K562 (cell line): ENCODE data around the gene MXI1. TPM values are rescaled to one million over a fixed set of nuclear protein-coding genes. Genes with fewer than 3 reads are reported as not detected.

ENCODE experiments used
- ATF6 ChIP-seq: sonication (generic); formaldehyde crosslinking; IDR thresholded peaks from 2 replicates; pipeline ENCODE4 v1.4.0; 2020; ENCODE audit warnings: mild to moderate bottlenecking, missing genetic modification reagents
- BCOR ChIP-seq: fragments of 450-650 bp; IDR thresholded peaks from 2 replicates; pipeline ENCODE4 v1.6.1; 2016
- ESRRB ChIP-seq: fragments of 250-450 bp; sonication (Bioruptor Pico); IDR thresholded peaks from 2 replicates; pipeline ENCODE4 v1.5.0; 2020; ENCODE audit warnings: mild to moderate bottlenecking, moderate library complexity, borderline replicate concordance
- FIP1L1 ChIP-seq: fragments of 200-400 bp; formaldehyde crosslinking; IDR thresholded peaks from 2 replicates; pipeline ENCODE4 v1.6.1; 2018; ENCODE audit warnings: mild to moderate bottlenecking, low read depth, low read length; ENCODE audit not compliant: poor library complexity, severe bottlenecking
- HINFP ChIP-seq: fragments of 450-650 bp; conservative IDR thresholded peaks from 2 replicates; pipeline ENCODE4 v1.6.1; 2016; ENCODE audit warnings: missing genetic modification characterization, low read depth, mild to moderate bottlenecking, control low read depth, missing compliant biosample characterization
- JUN ChIP-seq, 2 experiments: sonication (generic) in 1 of 2; formaldehyde crosslinking in 1 of 2; IDR thresholded peaks; 2 replicates each; pipeline versions ENCODE4 v1.6.1 to v1.8.0; 2012 to 2022; ENCODE audit warnings: borderline replicate concordance in 2 of 2, mild to moderate bottlenecking in 2 of 2, improper control_type of control experiment in 1 of 2, low read depth in 1 of 2, low read length in 1 of 2, missing genetic modification reagents in 1 of 2
- KAT2B ChIP-seq: IDR thresholded peaks from one replicate; pipeline ENCODE4 v1.6.1; 2012; ENCODE audit warnings: low read depth, mild to moderate bottlenecking, control low read depth, inconsistent platforms, low read length, moderate library complexity
- NUFIP1 ChIP-seq: fragments of 450-650 bp; IDR thresholded peaks from 2 replicates; pipeline ENCODE4 v1.6.1; 2018; ENCODE audit not compliant: partially characterized antibody
- SMAD4 ChIP-seq: fragments of 250-450 bp; sonication (Bioruptor Pico); conservative IDR thresholded peaks from 2 replicates; pipeline ENCODE4 v1.8.0; 2021; ENCODE audit warnings: inconsistent platforms, mild to moderate bottlenecking, moderate library complexity
- TCF7 ChIP-seq: sonication (generic); IDR thresholded peaks from 2 replicates; pipeline ENCODE4 v1.6.1; 2016; ENCODE audit warnings: antibody characterized with exemption, borderline replicate concordance
- ZNF586 ChIP-seq: fragments of 450-650 bp; formaldehyde crosslinking; conservative IDR thresholded peaks from 2 replicates; pipeline ENCODE4 v1.4.0; 2020; ENCODE audit warnings: mild to moderate bottlenecking, moderate library complexity
- polyA plus RNA-seq, 8 experiments: library from polyadenylated mRNA; depleted of rRNA in 4 of 8; stranded (reverse) in 5 of 8; unstranded in 3 of 8; fragments of >200 nt; fragmentation: Nextera tagmentation in 2 of 8; fragmentation: Illumina TruSeq in 1 of 8; extraction: Ambion mirVana in 2 of 8; extraction: Trizol in 1 of 8; gene quantifications; 2 replicates each; pipeline versions ENCODE4 v1.2.1 to v1.2.3, GENCODE V29; 2011 to 2014; ENCODE audit warnings: inconsistent platforms in 1 of 8, missing spikeins in 1 of 8
- total RNA-seq, 7 experiments: library from RNA; depleted of rRNA in 6 of 7; stranded (reverse); fragments of >200 nt in 6 of 7; fragmentation: Illumina TruSeq in 2 of 7; extraction: Trizol in 2 of 7; gene quantifications; 2 replicates each; pipeline versions ENCODE4 v1.2.1 to v1.2.3, GENCODE V29; 2011 to 2021; ENCODE audit warnings: low replicate concordance in 1 of 7
- TF ChIP-seq, protein P1 (sequence below): IDR thresholded peaks from 3 replicates; pipeline ENCODE4 v1.6.1; 2011; ENCODE audit warnings: borderline replicate concordance, mild to moderate bottlenecking; ENCODE audit not compliant: insufficient read length, insufficient read depth
- TF ChIP-seq, protein P2 (sequence below): IDR thresholded peaks from 3 replicates; pipeline ENCODE4 v1.6.1; 2011; ENCODE audit warnings: borderline replicate concordance, mild to moderate bottlenecking, moderate library complexity; ENCODE audit not compliant: insufficient read length; ENCODE audit errors: extremely low read depth
- TF ChIP-seq, protein P3 (sequence below): fragments of 200-800 bp; sonication (Bioruptor generic); IDR thresholded peaks from 2 replicates; pipeline ENCODE4 v1.6.1; 2017; ENCODE audit warnings: missing genetic modification characterization, missing compliant biosample characterization
- TF ChIP-seq, protein P4 (sequence below): fragments of 450-650 bp; IDR thresholded peaks from 2 replicates; pipeline ENCODE4 v1.6.1; 2016

Gene MXI1
- total and polyA plus RNA-seq, 9 of the 15 experiments (the other 6 are each of a cell fraction or from before 2014, with no cell fraction given), result 9.1 to 23.7 (median 14.8) TPM

- TF ChIP-seq NUFIP1 (no peak), KAT2B (no peak), FIP1L1 (no peak), JUN (IDR thresholded peaks at IDR 0.05; ENCODE audit: borderline replicate concordance, low read depth, low read length) (no peak), JUN (CRISPR knock-in tag; IDR thresholded peaks at IDR 0.05; ENCODE audit: borderline replicate concordance) (no peak), HINFP (tag) (no peak), SMAD4 (CRISPR knock-in tag) (peak; percentile 70), ESRRB (no peak), ATF6 (no peak), TCF7 (no peak), ZNF586 (CRISPR knock-in tag) (no peak), BCOR (no peak)
- TF ChIP-seq, protein P1, sequence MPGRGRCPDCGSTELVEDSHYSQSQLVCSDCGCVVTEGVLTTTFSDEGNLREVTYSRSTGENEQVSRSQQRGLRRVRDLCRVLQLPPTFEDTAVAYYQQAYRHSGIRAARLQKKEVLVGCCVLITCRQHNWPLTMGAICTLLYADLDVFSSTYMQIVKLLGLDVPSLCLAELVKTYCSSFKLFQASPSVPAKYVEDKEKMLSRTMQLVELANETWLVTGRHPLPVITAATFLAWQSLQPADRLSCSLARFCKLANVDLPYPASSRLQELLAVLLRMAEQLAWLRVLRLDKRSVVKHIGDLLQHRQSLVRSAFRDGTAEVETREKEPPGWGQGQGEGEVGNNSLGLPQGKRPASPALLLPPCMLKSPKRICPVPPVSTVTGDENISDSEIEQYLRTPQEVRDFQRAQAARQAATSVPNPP, result no peak
- TF ChIP-seq, protein P2, sequence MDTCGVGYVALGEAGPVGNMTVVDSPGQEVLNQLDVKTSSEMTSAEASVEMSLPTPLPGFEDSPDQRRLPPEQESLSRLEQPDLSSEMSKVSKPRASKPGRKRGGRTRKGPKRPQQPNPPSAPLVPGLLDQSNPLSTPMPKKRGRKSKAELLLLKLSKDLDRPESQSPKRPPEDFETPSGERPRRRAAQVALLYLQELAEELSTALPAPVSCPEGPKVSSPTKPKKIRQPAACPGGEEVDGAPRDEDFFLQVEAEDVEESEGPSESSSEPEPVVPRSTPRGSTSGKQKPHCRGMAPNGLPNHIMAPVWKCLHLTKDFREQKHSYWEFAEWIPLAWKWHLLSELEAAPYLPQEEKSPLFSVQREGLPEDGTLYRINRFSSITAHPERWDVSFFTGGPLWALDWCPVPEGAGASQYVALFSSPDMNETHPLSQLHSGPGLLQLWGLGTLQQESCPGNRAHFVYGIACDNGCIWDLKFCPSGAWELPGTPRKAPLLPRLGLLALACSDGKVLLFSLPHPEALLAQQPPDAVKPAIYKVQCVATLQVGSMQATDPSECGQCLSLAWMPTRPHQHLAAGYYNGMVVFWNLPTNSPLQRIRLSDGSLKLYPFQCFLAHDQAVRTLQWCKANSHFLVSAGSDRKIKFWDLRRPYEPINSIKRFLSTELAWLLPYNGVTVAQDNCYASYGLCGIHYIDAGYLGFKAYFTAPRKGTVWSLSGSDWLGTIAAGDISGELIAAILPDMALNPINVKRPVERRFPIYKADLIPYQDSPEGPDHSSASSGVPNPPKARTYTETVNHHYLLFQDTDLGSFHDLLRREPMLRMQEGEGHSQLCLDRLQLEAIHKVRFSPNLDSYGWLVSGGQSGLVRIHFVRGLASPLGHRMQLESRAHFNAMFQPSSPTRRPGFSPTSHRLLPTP, result no peak
- TF ChIP-seq, protein P3, sequence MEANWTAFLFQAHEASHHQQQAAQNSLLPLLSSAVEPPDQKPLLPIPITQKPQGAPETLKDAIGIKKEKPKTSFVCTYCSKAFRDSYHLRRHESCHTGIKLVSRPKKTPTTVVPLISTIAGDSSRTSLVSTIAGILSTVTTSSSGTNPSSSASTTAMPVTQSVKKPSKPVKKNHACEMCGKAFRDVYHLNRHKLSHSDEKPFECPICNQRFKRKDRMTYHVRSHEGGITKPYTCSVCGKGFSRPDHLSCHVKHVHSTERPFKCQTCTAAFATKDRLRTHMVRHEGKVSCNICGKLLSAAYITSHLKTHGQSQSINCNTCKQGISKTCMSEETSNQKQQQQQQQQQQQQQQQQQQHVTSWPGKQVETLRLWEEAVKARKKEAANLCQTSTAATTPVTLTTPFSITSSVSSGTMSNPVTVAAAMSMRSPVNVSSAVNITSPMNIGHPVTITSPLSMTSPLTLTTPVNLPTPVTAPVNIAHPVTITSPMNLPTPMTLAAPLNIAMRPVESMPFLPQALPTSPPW (CRISPR knock-in tag), result no peak; the same call in 1 of the 2 replicates
- TF ChIP-seq, protein P4, sequence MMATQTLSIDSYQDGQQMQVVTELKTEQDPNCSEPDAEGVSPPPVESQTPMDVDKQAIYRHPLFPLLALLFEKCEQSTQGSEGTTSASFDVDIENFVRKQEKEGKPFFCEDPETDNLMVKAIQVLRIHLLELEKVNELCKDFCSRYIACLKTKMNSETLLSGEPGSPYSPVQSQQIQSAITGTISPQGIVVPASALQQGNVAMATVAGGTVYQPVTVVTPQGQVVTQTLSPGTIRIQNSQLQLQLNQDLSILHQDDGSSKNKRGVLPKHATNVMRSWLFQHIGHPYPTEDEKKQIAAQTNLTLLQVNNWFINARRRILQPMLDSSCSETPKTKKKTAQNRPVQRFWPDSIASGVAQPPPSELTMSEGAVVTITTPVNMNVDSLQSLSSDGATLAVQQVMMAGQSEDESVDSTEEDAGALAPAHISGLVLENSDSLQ, result no peak
Observed at GRCh38 chr10:110225756-110226542, 18.5 kb downstream of the MXI1 start (continued).
